GM18868 (cell line): ENCODE measurements around the gene ASPG.

Experiments used
- ATAC-seq: cut with Tn5 transposase; IDR thresholded peaks from one replicate; pipeline ENCODE4 v1.9.1; 2021; ENCODE audit warnings: mild to moderate bottlenecking, moderate library complexity; ENCODE audit not compliant: unreplicated experiment

Gene ASPG

DNA sequence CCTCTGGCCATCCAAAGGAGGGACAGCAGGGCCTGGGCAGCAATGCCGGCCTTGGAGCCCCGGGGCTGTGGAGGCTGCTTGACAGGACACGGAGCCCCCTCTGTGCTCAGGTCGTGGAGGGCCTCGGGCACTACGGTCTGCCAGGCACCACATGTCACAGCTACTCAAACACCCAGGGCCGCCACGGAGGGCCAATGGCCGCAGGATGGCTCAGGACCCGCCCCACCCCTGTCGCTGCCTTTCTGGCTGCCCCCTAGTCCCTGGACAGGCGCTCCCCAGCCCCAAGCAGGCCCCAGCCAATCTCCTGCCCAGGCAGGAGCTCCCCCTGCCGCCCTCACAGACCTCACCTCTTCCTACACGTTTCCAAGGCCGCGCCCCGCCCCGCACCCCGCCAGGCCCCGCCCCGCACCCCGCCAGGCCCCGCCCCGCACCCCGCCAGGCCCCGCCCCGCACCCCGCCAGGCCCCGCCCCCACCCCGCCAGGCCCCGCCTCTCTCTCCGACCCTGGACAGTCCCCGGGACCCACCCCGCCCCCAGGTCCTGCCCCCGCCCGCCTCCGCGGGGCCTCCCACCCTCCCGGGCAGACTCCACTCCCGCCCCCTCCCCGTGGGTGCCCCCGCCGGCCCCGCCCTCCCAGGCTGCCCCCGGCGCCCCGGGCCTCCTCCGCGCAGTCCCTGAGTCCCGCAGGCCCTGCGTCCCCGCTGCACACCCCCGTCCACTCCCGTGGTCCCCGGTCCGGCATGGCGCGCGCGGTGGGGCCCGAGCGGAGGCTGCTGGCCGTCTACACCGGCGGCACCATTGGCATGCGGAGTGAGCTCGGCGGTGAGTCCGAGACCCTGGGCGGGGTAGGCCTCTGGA is at the start of gene ASPG:
TSS of gene ASPG (plus strand) at position 669 of the 857 bp plus-strand sequence. CDS start at position 740, 71 bp downstream.
- ATAC-seq: no peak

DNA sequence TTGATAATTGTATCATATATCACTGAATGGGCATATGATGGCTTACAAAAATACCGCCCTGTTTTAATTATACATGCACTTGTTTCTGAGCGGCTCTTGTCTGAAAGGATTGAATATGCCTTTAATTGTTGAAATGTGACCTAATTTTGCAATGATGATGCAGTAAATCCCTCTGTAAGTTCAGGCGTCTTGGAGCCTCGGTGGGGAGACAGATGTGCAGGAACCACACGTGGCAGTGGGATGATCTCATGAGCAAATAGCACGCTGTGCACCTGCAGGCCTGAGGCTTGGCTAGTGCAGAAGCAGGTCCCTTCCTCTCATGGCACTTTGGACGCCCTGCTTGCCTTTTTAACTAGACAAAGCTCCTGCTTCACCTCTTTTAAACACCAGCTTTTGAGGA is 49.3 kb upstream of the ASPG start:
- no peak for ATAC-seq

DNA sequence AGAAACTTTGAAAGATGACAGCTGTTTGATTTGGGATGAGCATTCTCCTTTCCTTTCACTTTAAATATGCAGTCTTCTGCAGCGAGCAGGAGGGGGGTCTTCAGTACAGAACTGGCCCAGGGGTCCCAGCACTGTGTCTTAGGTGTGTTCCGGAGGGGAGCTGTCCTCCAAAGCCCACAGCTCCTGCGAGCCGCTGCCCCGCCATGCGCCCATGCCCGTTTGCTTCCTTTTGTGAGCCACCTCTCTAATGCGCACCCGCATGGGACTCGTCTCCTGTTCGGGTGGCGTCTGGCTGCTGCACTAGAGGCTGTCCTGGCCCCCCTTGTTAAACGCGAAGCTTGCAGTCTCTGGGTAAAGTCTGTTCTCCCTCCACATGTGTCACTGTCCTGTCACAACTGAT is 48.4 kb upstream of the ASPG start:
- no peak for ATAC-seq

DNA sequence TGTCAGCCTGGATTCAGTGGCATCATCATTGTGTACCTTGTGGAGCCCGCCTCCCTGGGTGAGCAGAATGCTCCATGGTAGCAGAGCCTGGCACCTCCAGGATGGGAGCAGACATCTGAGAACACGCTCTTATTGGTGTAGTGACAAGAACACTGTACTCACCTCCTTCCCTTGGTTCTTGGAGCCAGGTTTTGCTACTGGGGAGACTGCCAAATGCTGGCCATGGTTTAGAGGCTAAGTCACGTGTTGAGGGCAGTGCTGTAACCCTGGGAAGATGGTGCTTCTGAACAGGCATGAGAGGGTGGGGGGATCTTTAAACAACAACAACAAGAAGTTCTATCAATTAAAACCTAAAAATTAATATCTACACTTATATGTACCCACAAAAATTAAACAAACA is 47.6 kb upstream of the ASPG start:
- ATAC-seq: no peak

DNA sequence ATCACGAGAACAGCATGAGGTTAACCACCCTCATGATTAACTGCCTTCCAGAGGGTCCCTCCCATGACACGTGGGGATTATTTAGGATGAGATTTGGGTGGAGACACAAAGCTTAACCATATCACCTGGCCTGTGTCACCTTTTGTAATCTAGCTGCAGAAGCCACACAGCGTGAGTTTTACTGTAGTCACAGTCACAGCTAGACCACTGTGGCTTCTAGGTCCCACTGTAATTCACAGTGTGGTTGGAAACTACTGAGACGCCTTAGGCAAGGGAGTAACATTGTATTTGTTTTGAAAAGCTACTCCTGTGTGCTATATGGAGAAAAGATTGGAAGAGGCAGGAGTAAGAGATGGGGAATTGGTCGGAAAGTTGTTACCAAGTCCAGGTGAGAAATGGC is 46.3 kb upstream of the ASPG start:
- ATAC-seq: no peak

DNA sequence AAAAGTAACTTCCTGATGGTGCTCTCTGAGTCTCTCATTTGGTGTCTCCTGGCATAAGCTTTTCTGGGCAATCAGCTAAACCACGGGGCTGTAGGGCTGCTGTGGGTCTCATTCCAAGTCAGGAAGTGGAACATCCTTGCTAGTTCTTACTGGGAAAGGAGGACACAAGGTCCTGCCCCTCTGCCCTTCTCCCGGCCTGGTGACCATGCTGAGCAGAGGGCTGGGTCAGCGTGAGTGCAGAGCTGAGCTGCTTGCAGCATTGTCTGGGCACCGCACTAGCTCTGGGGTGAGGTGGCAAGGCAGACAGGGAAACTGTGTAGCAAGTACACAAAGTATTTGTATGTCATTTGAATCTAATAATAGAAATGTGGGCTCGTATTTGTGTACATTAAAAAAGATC is 45.0 kb upstream of the ASPG start:
- ATAC-seq: no peak

DNA sequence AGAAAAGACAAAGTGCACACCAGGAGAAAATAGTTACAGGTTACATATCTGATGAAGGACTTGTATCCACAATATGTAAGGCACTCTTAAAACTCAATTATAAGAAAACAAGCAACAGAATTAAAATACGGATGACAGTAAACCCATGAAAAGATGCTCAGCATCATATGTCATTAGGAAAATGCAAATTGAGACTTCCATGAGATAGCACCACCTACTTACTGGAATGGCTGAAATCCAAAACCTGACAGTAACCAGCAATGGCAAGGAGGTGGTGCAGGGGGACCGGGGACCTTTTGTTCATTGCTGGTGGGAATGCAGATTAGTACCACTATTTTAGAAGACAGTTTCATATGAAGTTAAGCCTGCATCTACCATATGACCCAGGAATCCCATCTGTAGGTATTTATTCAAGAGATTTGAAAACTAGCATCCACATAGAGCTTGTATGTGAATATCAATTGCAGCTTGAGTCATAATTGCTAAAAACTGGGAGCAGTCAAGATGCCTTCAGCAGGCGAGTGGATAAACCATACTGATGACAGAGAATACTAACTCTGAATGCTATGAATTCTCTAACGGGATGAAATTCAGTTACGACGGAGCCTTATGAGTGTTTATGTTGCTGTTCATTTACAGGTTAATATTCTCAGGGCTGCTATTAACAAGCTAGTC is 43.9 kb upstream of the ASPG start:
- no peak for ATAC-seq

DNA sequence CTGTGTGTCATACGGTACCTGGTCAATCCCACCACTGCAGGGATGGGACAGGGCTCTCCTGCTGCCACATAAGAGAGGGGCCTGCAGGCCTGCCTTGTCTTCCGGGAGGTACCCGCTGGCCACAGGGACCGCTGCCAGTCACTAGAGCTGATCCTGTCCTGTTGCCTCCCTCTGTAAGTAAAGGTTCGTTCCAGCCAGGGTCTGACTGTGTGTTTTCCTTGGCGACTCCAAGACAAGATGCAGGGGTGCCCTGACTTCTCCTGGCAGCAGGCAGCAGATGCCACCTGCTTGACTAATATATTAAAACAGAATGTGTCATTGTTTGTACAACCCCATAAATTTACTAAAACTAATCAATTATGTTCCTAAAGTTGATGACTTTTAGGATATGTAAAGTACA is 41.5 kb upstream of the ASPG start:
- no peak for ATAC-seq

DNA sequence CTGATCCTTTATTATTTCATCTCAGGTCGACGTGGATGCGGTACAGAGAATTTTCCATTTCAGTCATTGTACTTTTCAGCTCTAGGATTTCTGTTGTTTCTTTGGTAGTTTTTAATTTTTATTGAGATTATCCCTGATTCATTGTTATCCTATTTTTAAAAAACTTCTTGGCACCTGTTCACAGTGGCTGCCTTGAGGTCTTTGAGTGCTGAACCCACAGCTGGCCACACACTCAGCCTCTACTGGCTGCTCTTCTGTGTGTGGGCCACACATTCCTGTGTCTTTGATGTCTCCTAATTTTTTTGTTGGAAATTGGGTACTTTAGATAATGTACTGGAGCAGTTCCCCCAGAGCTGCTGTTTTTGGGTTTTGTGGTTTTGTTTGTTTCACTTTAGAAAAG is 37.7 kb upstream of the ASPG start:
- no peak for ATAC-seq

DNA sequence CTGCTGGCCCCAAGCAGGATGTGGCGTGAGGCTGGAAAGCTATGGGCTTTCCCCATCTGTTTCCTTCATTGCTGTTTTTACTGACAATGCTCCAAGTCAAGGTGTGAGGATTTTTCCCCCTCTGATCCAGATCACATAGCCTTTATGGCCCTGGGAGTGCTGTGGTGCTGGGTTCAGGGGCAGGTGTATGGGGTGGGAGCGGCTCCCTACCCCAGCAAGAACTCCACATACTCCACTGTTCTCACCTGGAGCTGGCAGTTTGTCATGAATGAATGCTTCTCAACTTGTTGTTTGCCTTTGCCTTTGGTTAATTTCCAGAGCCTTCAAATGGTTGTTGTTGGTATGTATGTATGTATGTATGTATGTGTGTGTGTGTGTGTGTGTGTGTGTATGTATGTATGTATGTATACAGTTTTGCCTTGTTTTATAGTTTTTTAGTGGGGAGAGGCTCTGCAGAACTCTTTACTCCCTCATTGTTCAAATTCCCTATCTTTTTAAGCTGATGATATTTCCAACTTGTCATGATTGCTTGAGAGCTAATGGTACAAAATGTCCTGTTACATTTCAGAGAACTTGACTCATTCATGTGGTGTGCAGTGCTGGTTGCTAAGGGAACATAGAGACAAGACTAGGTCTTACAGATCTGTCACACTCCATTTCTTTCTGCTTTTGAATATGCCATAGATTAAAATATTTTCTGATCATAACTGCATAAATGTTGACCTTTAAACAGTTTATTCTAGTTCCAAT is 36.6 kb upstream of the ASPG start:
- no peak for ATAC-seq

DNA sequence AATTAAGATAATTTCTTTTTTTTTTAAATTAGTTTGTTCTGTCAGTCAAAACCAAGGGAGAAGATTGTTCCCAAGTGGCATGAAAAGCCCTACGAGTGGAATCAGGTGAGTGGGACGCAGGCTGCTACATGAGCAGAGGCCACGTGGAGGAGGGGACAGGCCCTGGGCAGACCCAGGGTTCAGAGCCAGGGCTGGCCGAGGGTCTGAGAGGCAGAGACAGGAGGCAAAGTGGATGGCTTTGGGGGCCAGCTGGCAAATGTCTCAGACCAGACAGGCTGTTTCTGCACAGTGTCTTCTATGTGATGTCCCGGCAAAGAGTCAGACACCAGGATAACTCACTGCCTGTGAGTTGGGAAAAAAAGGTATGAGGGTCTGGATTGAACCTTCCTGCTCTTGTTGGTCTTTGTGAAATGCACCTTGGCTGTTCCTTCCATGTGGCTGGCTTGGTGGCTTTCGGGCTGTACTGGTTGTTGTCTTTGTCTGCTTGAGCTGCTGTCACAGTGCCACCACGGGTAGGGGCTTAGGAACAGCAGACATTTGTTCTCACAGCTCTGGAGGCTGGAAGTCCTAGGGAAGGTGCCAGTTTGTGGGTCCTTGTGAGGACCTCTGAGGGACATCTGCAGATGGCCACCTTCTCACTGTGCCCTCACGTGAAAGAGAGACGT is 35.8 kb upstream of the ASPG start:
- ATAC-seq: no peak

DNA sequence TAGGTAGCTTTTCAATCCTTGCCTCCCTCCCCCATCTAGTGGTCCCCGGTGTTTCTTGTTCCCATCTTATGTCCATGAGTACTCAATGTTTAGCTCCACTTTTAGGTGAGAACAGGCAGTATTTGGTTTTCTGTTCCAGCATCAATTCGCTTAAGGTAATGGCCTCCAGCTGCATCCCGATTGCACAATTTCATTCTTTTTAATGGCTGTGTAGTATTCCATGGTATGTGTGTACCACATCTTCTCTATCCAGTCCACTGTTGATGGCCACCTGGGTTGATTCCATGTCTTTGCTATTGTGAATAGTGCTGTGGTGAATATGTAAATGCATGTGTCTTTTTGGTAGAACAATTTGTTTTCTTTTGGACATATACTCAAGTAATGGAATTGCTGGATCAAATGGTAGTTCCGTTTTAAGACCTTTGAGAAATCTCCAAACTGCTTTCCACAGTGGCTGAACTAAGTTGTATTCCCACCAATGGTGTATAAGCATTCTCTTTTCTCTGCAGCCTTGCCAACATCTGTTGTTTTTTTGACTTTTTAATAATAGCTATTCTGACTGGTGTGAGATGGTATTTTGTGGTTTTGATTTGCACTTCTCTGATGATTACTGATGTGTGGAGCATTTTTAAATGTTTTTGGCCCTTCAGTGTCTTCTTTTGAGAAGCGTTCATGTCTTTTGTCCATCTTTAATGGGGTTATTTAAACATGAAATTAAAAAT is 34.2 kb upstream of the ASPG start:
- ATAC-seq: no peak

DNA sequence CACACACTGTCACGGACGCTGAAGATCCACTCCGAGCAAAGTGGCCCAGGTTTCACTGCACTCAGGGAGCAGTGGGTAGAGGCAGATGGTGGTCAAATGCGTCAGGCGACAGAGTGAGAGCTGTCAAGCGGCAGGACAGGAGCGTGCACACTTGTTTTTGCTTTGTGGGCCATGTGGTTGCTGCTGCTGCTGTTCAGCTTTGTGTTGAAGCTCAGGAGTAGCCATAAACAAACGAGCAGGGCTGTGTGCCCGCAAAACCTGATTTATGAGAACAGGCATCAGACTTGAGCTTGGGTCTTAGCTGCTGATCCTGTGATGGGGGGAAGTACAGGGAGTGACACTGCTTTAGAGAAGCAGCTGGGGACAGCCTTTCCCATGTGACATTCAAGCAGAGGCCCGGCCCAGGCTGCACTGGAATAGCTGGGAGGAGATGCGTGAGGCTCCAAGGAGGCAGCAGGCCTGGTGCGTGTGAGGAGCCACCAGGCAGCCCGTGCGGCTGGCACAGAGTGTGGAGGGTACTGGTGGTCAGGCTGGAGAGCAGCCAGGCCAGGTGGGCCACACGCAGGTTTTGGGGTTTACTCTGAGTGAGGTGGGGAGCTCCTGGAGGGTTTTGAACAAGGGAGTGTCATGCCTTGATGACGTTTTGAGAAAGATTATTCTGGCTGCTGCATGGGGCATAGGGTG is 31.1 kb upstream of the ASPG start:
- ATAC-seq: no peak

DNA sequence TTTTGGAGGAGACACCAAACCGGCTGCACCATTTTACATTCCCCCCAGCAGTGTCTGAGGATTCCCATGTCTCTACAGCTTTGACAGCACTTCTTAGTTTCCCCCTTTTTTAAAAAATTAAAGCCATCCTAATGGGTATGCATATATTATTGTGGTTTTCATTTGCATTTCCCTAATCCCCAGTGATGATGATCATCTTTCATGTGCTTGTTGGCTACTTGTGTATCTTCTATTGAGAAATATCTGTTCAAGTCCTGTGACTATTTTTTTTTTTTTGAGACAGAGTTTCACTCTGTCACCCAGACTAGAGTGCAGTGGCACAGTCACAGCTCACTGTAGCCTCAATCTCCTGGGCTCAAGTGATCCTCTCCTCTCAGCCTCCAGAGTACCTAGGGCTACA is 23.2 kb upstream of the ASPG start:
- ATAC-seq: no peak

DNA sequence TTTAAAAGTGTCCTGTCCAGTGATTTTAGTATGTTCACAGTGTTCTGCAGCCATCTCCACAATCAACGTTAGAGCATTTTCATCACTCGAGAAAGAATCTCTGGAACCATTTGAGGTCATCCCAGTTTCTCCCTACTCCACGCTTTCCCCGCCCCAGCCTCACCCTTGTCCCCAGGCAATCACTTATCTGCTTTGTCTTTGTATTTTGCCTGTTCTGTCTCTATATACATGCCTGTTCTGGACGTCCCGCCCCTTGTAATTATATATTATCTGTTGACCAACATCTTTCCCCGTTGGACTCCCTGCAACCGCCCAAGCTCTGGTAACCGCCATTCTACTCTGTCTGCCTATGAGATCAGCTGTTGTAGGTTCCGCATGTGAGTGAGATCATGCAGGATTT is 21.5 kb upstream of the ASPG start:
- ATAC-seq: no peak

DNA sequence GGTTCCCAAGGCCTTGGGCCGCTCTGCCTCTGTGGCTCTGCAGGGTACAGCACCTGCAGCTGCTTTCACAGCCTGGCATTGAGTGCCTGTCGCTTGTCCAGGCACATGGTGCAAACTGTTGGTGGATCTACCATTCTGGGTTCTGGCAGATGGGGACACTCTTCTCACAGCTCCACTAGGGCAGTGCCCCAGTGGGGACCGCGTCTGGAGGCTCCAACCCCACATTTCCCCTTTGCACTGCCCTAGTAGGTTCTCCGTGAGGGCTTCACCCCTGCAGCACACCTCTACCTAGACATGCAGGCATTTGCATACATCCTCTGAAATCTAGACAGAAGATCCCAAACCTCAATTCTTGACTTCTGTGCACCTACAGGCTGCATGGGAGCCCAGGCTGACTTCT is 19.2 kb upstream of the ASPG start:
- ATAC-seq: no peak

DNA sequence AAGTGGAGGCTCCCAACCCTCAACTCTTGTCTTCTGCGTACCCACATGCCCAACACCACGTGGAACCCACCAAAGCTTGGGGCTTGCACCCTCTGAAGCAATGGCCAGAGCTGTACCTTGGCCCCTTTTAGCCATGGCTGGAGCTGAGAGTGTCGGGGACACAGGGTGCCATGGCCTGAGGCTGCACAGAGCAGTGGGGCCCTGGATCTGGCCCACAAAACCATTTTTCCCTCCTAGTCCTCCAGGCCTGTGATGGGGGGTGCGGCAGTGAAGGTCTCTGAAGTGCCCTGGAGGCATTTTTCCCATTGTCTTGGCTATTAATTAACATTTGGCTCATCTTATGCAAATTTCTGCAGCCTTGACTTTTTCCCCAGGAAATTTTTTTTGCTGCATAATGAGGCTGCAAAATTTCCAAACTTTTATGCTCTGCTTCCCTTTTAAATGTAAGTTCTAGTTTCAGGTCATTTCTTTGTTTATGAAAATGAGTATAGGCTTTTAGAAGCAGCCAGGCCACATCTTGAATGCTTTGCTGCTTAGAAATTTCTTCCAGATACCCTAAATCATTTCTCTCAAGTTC is 18.7 kb upstream of the ASPG start:
- no peak for ATAC-seq

DNA sequence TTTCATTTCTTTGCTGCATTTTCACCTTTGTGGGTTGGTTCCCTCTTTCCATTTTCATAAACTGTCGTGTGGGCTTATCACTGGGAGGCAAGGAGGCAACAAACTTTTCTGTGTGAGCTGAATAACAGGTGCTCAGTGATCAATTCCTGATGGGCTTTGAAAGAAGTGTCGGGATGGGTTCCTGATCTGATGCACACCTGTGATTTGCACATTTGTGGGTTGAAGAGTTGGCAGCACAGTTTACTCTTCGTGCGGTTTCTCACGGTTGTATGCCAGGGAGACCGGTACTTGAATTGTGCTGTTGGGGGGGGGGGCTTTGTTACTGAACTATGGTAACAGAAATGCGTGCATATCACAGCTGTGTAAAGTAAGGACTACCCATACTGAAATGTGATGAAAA is 16.0 kb upstream of the ASPG start:
- ATAC-seq: no peak

DNA sequence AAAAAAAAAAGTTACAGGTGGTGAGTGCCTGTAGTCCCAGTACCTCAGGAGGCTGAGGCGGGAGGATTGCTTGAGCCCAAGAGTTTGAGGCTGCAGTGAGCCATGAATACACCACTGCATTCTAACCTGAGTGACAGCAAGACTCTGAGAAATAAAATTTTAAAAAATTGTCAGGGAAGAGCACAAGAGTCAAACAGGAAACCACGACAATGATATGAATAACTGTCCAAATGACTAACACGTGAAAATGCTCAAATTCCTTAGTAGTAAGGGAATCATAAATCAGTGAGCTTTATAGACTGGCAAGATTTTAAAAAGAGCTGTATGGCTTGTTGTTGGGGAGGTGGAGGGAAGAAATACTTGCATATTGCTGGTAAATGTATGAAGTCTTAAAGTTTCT is 12.9 kb upstream of the ASPG start:
- ATAC-seq: no peak

DNA sequence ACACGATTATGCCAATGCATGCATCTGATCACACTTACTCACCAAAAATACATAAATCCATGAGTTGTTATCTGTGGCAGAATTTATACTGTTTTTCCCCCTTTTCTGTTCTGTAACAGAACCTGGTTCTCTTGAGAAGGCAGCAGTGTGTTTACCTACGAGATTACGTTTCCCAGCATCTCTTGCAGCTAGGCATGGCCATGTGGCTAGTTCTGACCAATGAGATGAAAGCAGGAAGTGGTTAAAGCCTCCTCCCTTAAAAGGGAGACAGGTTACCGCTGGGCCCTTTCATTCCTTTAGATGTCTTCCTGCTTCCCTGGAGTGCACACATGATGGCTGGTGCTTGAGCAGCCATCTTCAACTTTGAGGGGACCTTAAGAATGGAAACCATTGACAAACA is 11.7 kb upstream of the ASPG start:
- ATAC-seq: no peak
